Sigmoid colon (tissue), 4 donors: ENCODE results near the gene DIAPH2.

Source experiments
- EP300 ChIP-seq, 4 donors: sonication (generic); formaldehyde crosslinking; IDR thresholded peaks; one replicate each; pipeline ENCODE4 v1.6.1; 2017; ENCODE audit warnings: antibody characterized with exemption in 4 of 4
- POLR2A ChIP-seq, 2 donors: fragments of 450-650 bp; IDR thresholded peaks; one replicate each; pipeline ENCODE4 v1.6.1; 2016; ENCODE audit warnings: antibody characterized with exemption in 2 of 2, mild to moderate bottlenecking in 2 of 2, moderate library complexity in 2 of 2
- POLR2AphosphoS5 ChIP-seq, 4 donors: sonication (generic); formaldehyde crosslinking; IDR thresholded peaks; one replicate each; pipeline ENCODE4 v1.6.1; 2017; ENCODE audit warnings: antibody characterized with exemption in 4 of 4
- TF ChIP-seq, protein P1 (sequence below), 4 experiments: fragments of 450-650 bp in 3 of 4; fragments of 200-600 bp in 1 of 4; IDR thresholded peaks; one replicate each; pipeline ENCODE4 v1.5.1; 2016 to 2019; ENCODE audit warnings: antibody characterized with exemption in 4 of 4, mild to moderate bottlenecking in 3 of 4, moderate library complexity in 2 of 4

DNA sequence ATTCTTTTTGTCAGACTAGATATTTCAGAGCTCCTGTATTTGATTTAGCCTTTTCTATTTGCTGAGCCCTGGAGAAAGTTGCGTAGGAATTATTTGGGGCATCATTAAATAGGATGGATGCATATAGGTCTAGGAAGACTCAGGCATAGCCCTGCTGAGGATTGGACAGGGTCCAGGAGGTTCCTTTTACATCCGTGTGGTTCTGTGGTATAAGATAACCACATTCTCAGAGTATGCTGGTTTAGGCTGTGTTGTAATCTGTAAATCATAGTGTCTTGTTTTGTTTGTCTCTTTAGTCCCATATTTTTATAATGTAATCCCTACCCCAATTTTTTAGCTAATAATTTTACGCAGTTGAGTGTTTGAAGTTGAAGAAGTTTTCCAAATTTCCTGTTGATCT lies 712.7 kb downstream of the DIAPH2 start:
- TF ChIP-seq POLR2AphosphoS5 (IDR thresholded peaks at IDR 0.05) (no peak), EP300 (IDR thresholded peaks at IDR 0.05) (no peak), POLR2A (IDR thresholded peaks at IDR 0.05) (no peak)
- TF ChIP-seq, protein P1, sequence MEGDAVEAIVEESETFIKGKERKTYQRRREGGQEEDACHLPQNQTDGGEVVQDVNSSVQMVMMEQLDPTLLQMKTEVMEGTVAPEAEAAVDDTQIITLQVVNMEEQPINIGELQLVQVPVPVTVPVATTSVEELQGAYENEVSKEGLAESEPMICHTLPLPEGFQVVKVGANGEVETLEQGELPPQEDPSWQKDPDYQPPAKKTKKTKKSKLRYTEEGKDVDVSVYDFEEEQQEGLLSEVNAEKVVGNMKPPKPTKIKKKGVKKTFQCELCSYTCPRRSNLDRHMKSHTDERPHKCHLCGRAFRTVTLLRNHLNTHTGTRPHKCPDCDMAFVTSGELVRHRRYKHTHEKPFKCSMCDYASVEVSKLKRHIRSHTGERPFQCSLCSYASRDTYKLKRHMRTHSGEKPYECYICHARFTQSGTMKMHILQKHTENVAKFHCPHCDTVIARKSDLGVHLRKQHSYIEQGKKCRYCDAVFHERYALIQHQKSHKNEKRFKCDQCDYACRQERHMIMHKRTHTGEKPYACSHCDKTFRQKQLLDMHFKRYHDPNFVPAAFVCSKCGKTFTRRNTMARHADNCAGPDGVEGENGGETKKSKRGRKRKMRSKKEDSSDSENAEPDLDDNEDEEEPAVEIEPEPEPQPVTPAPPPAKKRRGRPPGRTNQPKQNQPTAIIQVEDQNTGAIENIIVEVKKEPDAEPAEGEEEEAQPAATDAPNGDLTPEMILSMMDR (IDR thresholded peaks at IDR 0.05), result no peak
